NB4 (cell line): ENCODE data around the gene RAB12.

Experiments
- DNase-seq: peaks from one replicate; pipeline ENCODE4 v3.0.0; 2010; ENCODE audit warnings: low read depth
- H3K4me3 ChIP-seq: one replicate; pipeline ENCODE4 v1.5.1; 2011; ENCODE audit warnings: mild to moderate bottlenecking, low read depth, low read length, moderate library complexity
- CTCF ChIP-seq: IDR thresholded peaks from one replicate; pipeline ENCODE4 v1.5.1; 2012; ENCODE audit warnings: low read depth, low read length
- MAX ChIP-seq: IDR thresholded peaks from 2 replicates; pipeline ENCODE4 v1.6.1; 2011; ENCODE audit warnings: low read depth, low read length
- MYC ChIP-seq: IDR thresholded peaks from 2 replicates; pipeline ENCODE4 v1.6.1; 2011; ENCODE audit warnings: low read depth, low read length
- POLR2A ChIP-seq: IDR thresholded peaks from 2 replicates; pipeline ENCODE4 v1.6.1; 2011; ENCODE audit warnings: mild to moderate bottlenecking; ENCODE audit not compliant: insufficient read length; ENCODE audit errors: extremely low read depth

RAB12 gene

DNA sequence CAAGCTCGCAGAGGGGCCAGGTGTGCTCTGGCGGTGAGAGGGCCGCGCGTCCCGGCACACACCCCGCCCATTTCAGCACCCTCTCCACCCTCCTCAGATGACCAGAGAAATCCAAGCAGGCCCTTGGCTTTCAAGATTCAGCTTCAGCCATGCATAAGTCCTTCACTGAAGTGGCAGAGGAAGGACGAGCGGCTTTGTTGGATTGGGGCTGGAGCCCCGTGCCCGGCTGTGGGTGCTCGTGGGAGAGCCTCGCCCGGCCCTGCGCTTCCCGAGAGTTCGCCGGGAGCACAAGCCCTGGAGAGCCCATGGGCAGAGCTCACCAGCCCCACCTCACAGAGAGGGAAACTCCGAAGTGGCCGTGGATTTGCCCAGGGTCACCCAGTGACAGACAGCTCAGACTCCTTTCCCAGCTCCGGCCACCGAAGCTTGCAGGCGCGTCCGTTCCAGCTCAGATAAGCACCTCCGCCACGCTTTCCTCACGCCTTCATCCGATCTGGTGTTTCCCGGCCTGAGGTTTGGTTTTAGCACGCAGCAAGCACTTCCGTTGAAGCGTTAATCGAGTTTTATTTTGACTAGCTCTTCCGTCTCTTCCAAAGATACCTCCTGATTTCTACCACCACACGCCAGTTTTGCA, 50.5 kb downstream of the RAB12 start:
- H3K4me3 ChIP-seq, result no peak overlapping the region
- TF ChIP-seq MAX (no peak), CTCF (no peak), POLR2A (no peak), MYC (no peak)
- DNase-seq, result no peak

DNA sequence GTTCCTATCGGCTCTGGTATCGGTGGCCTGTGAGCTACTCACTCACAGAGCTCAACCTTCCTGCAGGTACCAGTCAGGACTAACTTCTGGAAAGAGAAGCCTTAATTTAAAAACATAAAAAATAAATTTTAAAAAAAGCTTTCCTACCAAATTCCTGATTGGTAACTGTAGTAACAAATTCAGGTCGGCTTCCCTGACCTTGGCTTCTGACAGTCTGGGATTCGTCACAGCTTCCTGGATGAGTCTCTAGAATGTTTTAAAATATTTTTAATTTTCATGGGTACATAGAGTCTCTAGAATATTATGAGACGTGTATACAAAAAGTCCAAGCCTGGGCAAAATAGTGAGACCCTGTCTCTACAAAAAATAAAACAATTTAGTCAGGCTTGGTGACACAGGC, 51.1 kb downstream of the RAB12 start:
- TF ChIP-seq MAX (no peak), MYC (no peak)
- H3K4me3 ChIP-seq, result no peak overlapping the region
- DNase-seq, result no peak

DNA sequence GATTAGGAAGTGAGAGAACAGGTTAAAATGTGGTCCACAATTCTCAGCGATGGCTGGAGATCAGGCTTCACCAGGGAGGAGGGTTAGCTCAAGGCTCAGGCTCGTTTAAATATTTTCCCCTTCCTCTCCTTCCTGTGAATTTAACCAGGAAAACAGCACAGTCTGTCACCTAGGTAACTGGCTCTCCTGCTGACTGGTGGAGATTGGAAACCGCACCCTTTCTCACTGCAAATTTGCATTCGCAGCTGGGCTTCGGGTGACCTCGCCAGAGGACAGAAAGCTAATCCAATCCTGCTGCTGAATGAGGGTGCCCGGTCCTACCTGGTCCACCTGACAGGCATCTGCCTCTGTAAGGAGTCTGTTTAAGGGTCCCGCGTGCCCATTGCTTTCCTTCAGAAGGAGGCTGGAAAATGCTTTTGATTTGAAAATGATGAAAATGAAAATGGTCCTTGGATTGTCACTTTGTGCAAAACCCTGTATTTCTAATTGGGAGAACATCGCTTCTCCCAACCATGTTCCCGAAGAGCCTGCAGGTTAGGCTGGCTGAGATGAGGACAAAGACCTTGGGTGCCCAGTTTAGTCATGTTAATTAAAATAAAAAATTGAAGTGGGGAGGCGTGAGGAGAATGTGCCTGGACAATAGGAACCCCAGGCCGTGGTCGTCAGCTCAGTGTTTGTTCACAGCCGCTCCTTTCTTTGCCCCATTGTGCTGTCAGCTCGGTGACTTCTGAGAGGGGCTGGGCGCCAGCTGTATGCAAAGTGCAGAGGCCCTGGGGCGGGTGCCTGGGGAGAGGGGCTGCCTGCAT, 52.7 kb downstream of the RAB12 start:
- DNase-seq, result no peak
- H3K4me3 ChIP-seq, result no peak overlapping the region

DNA sequence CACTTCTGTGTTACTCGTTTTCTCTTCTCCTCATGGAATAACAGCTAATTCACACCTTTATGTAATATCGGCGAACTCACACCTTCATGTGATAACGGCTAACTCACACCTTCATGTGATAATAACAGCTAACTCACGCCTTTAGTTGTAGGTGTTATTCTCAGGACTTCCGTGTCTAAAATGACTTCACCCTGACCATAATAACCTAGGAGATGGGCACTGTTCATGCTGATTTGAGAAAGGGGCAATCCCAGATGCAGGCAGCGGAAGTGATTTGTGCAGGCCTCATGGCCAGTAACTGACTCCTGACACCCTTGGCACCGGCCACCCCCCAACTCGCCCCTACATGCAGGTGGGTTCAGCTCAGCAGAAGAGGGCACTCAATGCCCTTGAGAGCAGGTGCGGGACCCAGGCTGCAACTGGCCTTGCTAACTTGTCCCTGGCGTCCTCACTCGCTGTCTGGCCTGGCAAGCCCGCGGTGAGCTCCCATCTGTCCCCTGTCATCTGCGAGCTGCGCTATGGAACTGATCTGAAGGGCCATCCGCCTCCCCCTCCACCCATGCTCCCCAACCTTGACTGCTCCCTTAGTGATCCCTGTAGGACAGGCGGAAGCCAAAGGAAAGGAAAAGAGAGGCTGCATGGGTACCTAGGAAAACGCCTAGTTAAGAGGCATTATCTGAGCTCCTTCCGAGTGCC, 53.5 kb downstream of the RAB12 start:
- H3K4me3 ChIP-seq, result no peak overlapping the region
- TF ChIP-seq POLR2A, result no peak
- TF ChIP-seq MYC, result no peak
- no peak for TF ChIP-seq MAX
- TF ChIP-seq CTCF, result no peak
- no peak for DNase-seq

More for the DNA sequence above, 52.7 kb downstream of the RAB12 start:
- TF ChIP-seq POLR2A (no peak), MYC (no peak), CTCF (no peak), MAX (no peak)

GRCh38 chr18:8667846-8668245, 58.6 kb downstream of the RAB12 start:
- TF ChIP-seq MYC (no peak), MAX (no peak)
- H3K4me3 ChIP-seq, result no peak overlapping the region
- no peak for DNase-seq

- no peak for DNase-seq
- TF ChIP-seq CTCF (no peak), MAX (no peak)
- no peak overlapping the region for H3K4me3 ChIP-seq
These were observed 59.1 kb downstream of the RAB12 start for GRCh38 chr18:8668381-8668780.
